Testis (tissue), 2 donors: ENCODE results near the gene RIMBP2.

Experiments used
- CTCF ChIP-seq, 3 experiments: fragments of 450-650 bp in 2 of 3; fragments of 200-600 bp in 1 of 3; sonication (generic) in 1 of 3; IDR thresholded peaks; one replicate each; pipeline ENCODE4 v1.5.1; 2016 to 2019; ENCODE audit warnings: antibody characterized with exemption in 3 of 3, mild to moderate bottlenecking in 2 of 3, moderate library complexity in 1 of 3
- POLR2A ChIP-seq: fragments of 450-650 bp; IDR thresholded peaks from one replicate; pipeline ENCODE4 v1.6.1; 2017; ENCODE audit warnings: antibody characterized with exemption, mild to moderate bottlenecking, moderate library complexity

GRCh38 chr12:130557201-130557600, 158.9 kb downstream of the RIMBP2 start:
- no peak for TF ChIP-seq CTCF (IDR thresholded peaks at IDR 0.05)
- no peak for TF ChIP-seq POLR2A
